Measurements from ENCODE around the gene FAM180B. TPM values are rescaled to one million over a fixed set of nuclear protein-coding genes. Genes with fewer than 3 reads are reported as not detected.

The FAM180B gene
- total and polyA plus RNA-seq, 12 donors, result 0.16 to 0.38 (median 0.24) TPM; not detected in 9

DNA sequence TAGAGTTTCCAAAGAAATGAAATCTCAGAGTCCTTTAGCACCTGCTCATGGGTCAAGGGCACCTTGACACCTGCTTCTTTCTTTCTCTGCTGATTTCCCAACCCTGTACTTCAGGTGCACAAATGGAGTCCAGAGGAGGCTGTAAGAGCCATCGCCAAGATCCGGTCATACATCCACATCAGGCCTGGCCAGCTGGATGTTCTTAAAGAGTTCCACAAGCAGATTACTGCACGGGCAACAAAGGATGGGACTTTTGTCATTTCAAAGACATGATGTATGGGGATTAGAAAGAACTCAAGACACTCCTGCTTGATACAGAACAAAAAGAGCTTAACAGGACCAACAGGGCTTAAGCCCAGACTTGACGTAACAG lies 15.1 kb upstream of the FAM180B start:
- intact Hi-C loops (cut with DNase I), result no loop called here
- WGBS, 4 donors, result 79 to 85% (median 83%) methylated on average over 4 of the region's 4 CpGs
- TF ChIP-seq, protein P1, sequence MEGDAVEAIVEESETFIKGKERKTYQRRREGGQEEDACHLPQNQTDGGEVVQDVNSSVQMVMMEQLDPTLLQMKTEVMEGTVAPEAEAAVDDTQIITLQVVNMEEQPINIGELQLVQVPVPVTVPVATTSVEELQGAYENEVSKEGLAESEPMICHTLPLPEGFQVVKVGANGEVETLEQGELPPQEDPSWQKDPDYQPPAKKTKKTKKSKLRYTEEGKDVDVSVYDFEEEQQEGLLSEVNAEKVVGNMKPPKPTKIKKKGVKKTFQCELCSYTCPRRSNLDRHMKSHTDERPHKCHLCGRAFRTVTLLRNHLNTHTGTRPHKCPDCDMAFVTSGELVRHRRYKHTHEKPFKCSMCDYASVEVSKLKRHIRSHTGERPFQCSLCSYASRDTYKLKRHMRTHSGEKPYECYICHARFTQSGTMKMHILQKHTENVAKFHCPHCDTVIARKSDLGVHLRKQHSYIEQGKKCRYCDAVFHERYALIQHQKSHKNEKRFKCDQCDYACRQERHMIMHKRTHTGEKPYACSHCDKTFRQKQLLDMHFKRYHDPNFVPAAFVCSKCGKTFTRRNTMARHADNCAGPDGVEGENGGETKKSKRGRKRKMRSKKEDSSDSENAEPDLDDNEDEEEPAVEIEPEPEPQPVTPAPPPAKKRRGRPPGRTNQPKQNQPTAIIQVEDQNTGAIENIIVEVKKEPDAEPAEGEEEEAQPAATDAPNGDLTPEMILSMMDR (IDR thresholded peaks at IDR 0.05), result no peak
- no peak for TF ChIP-seq POLR2A (IDR thresholded peaks at IDR 0.05)
- no peaks in the 10 kb centered on the region for H3K9me3 ChIP-seq (replicated peaks in 1 of 3)
- no peak for DNase-seq
- H3K4me3 ChIP-seq, result no peak overlapping the region
- H3K27me3 ChIP-seq, result no peaks in the 10 kb centered on the region
- H3K27ac ChIP-seq, result no peak overlapping the region
- H3K36me3 ChIP-seq (replicated peaks in 1 of 2), result peaks cover 0 to 54% of the 10 kb centered on the region in 2 donors
- peaks cover 0 to 6% of the 10 kb centered on the region in 2 donors for H3K4me1 ChIP-seq (replicated peaks in 1 of 2)

DNA sequence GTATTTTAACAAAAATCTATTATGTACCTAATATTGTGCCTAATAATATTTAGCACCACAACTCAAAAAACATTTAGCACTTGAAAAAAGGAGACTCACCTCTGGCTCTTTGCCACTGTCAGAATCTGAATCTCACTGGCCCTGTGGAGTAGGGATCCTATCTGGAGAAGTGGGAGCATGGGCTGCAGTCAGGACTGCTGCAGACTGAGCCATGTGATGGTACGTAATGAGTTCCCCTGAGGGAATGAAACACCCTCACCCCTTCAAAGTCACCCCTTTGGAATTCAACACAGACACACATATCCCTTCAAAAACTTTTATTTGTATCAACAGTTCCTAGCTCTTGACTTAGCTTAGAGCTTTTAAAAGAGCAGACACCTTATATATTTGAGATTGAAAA lies 14.6 kb upstream of the FAM180B start:
- intact Hi-C loops (cut with DNase I), result no loop called here
- DNase-seq, result no peak
- peaks cover 0 to 54% of the 10 kb centered on the region in 2 donors for H3K36me3 ChIP-seq (replicated peaks in 1 of 2)

DNA sequence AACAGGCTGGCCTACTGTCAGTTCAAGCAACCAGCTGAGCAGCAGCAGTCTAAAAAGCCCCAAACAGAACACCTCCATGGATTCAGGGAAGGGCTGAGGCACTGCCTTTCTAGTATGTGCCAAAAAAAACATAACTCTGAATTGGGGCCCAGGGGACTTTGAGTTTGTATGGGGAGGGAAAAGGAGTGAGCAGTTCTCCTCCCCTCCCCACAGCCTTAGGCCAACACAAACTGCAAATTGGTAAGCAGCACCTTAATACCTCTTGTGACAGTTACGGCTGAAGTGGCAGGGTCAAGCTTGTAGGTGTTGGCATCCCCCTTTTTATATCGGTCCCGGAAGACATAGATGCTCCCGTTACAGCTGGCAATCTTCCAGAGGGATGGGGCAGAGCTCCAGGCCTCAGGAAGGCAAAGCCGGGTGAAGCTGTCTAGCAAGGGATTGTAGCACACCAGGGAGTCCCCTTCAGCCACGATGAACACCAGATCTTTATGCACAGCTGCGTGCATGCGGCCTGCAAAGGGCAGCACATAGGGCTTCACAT lies 13.7 kb upstream of the FAM180B start:
- intact Hi-C loops (cut with DNase I), result no loop called here
- no peak overlapping the region for H3K27ac ChIP-seq
- 47 to 56% (median 49%) methylated on average over 5 to 8 of the region's 8 CpGs for WGBS, 4 donors

More for the DNA sequence above, 14.6 kb upstream of the FAM180B start:
- WGBS, 4 donors, result 81 to 89% (median 83%) methylated on average over 1 of the region's 1 CpG
- H3K27me3 ChIP-seq, result no peaks in the 10 kb centered on the region
- no peak overlapping the region for H3K4me3 ChIP-seq
- peaks cover 0 to under 1% of the 10 kb centered on the region in 2 donors for H3K4me1 ChIP-seq (replicated peaks in 1 of 2)
- TF ChIP-seq, protein P1 (IDR thresholded peaks at IDR 0.05), result no peak
- no peak for TF ChIP-seq POLR2A (IDR thresholded peaks at IDR 0.05)
- H3K9me3 ChIP-seq (replicated peaks in 1 of 3), result no peaks in the 10 kb centered on the region
- H3K27ac ChIP-seq, result no peak overlapping the region

DNA sequence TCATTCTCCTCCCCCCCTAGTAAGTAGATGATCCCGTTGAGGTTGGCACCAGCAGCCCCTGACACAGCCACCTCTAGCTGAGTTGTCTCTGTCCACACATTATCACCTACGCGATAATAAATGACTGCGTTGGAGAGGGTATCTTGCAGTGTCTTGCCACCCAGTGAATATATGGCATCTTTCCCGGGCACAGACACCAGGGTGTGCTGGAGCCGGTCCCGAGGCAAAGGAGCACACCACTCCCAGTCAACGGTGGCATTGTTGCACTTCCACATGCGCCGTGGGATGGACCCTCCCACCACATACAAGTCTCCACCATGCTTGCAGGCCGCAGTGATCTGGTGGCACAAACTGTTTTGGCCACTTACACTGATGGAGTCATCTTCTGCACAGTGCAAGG lies 13.2 kb upstream of the FAM180B start:
- H3K9me3 ChIP-seq (replicated peaks in 1 of 3), result no peaks in the 10 kb centered on the region
- peaks cover 11 to 14% of the 10 kb centered on the region in 2 donors for H3K4me1 ChIP-seq (replicated peaks in 1 of 2)
- 85 to 89% (median 87%) methylated on average over 4 to 11 of the region's 11 CpGs for WGBS, 4 donors
- intact Hi-C loops (cut with DNase I), result no loop called here
- DNase-seq, result no peak
- H3K4me3 ChIP-seq, result no peak overlapping the region
- TF ChIP-seq POLR2A (IDR thresholded peaks at IDR 0.05), result no peak
- TF ChIP-seq, protein P1 (IDR thresholded peaks at IDR 0.05), result no peak
- H3K27me3 ChIP-seq, result no peaks in the 10 kb centered on the region
- H3K36me3 ChIP-seq (replicated peaks in 1 of 2), result peaks cover 0 to 54% of the 10 kb centered on the region in 2 donors
- H3K27ac ChIP-seq, result no peak overlapping the region

More for the DNA sequence above, 13.7 kb upstream of the FAM180B start:
- TF ChIP-seq, protein P1 (IDR thresholded peaks at IDR 0.05), result no peak
- no peak for TF ChIP-seq POLR2A (IDR thresholded peaks at IDR 0.05)
- H3K27me3 ChIP-seq, result no peaks in the 10 kb centered on the region
- H3K4me1 ChIP-seq (replicated peaks in 1 of 2), result peaks cover 6 to 9% of the 10 kb centered on the region in 2 donors
- H3K4me3 ChIP-seq, result no peak overlapping the region
- no peak for DNase-seq
- H3K36me3 ChIP-seq (replicated peaks in 1 of 2), result peaks cover 0 to 54% of the 10 kb centered on the region in 2 donors
- no peaks in the 10 kb centered on the region for H3K9me3 ChIP-seq (replicated peaks in 1 of 3)

Measured in adrenal gland (tissue), 12 donors.